Loucy (cell line): ENCODE measurements around the gene LAMC1.

ENCODE experiments used
- H2AFZ ChIP-seq: fragments of 200-600 bp; sonication (generic); 2 replicates; pipeline ENCODE4 v1.6.0; 2016; ENCODE audit warnings: antibody characterized with exemption, mild to moderate bottlenecking, low read length, moderate library complexity
- H3F3A ChIP-seq: fragments of 200-600 bp; 2 replicates; pipeline ENCODE4 v1.6.0; 2016; ENCODE audit warnings: antibody characterized with exemption, low read depth, mild to moderate bottlenecking
- H3K27me3 ChIP-seq: fragments of 200-600 bp; sonication (generic); 2 replicates; pipeline ENCODE4 v1.6.1; 2014; ENCODE audit warnings: low read length, mild to moderate bottlenecking; ENCODE audit not compliant: insufficient read depth, poor library complexity, severe bottlenecking
- H3K36me3 ChIP-seq: fragments of 200-600 bp; sonication (generic); 2 replicates; pipeline ENCODE4 v1.6.1; 2016; ENCODE audit warnings: low read length; ENCODE audit not compliant: insufficient read depth
- H3K4me1 ChIP-seq: fragments of 200-600 bp; sonication (generic); 2 replicates; pipeline ENCODE4 v1.5.1; 2014; ENCODE audit warnings: low read length, mild to moderate bottlenecking; ENCODE audit not compliant: insufficient read depth, poor library complexity, severe bottlenecking
- H3K4me2 ChIP-seq: fragments of 200-600 bp; sonication (generic); 2 replicates; pipeline ENCODE4 v1.6.0; 2014; ENCODE audit warnings: antibody characterized with exemption, low read length, low read depth, mild to moderate bottlenecking; ENCODE audit not compliant: poor library complexity, severe bottlenecking
- H3K4me3 ChIP-seq: fragments of 200-600 bp; sonication (generic); 2 replicates; pipeline ENCODE4 v1.5.1; 2014; ENCODE audit warnings: low read length, mild to moderate bottlenecking, mixed read lengths; ENCODE audit not compliant: poor library complexity, severe bottlenecking
- H3K79me2 ChIP-seq: fragments of 200-600 bp; sonication (generic); 2 replicates; pipeline ENCODE4 v1.6.1; 2014; ENCODE audit warnings: low read length; ENCODE audit not compliant: insufficient read depth
- H3K9ac ChIP-seq: fragments of 200-600 bp; sonication (generic); 2 replicates; pipeline ENCODE4 v1.6.0; 2014; ENCODE audit warnings: mild to moderate bottlenecking, low read depth, low read length, moderate library complexity; ENCODE audit not compliant: poor library complexity, severe bottlenecking
- H3K9me2 ChIP-seq: fragments of 200-600 bp; sonication (generic); replicated peaks from 2 replicates; pipeline ENCODE4 v1.6.1; 2016; ENCODE audit warnings: low read depth, low read length, mixed read lengths
- H3K9me3 ChIP-seq: fragments of 200-600 bp; sonication (generic); 2 replicates; pipeline ENCODE4 v1.6.1; 2014; ENCODE audit warnings: mild to moderate bottlenecking, antibody characterized with exemption, low read length, low read depth; ENCODE audit not compliant: insufficient read depth
- H4K20me1 ChIP-seq: fragments of 200-600 bp; sonication (generic); 2 replicates; pipeline ENCODE4 v1.6.0; 2014; ENCODE audit warnings: antibody characterized with exemption, low read length, mild to moderate bottlenecking; ENCODE audit not compliant: insufficient read depth, poor library complexity, severe bottlenecking
- CTCF ChIP-seq: fragments of 200-600 bp; sonication (generic); conservative IDR thresholded peaks from 2 replicates; pipeline ENCODE4 v1.5.1; 2014; ENCODE audit warnings: mild to moderate bottlenecking, antibody characterized with exemption, low read length
- EZH2phosphoT487 ChIP-seq: fragments of 200-600 bp; IDR thresholded peaks from 2 replicates; pipeline ENCODE4 v1.6.1; 2018; ENCODE audit warnings: antibody characterized with exemption, mild to moderate bottlenecking, moderate library complexity, borderline replicate concordance

LAMC1 gene

GRCh38 chr1:183058851-183059502 lies 35.8 kb downstream of the LAMC1 start:
- H4K20me1 ChIP-seq, result no peaks in the 10 kb centered on the region
- H3K4me1 ChIP-seq, result no peaks in the 10 kb centered on the region
- H3F3A ChIP-seq, result no peaks in the 10 kb centered on the region

GRCh38 chr1:183061194-183061593 lies 38.0 kb downstream of the LAMC1 start:
- H3K9me3 ChIP-seq, result no peaks in the 10 kb centered on the region
- no peak overlapping the region for H3K4me3 ChIP-seq
- H4K20me1 ChIP-seq, result no peaks in the 10 kb centered on the region
- no peaks in the 10 kb centered on the region for H3K4me1 ChIP-seq
- TF ChIP-seq CTCF (no peak), EZH2phosphoT487 (no peak)
- no peak overlapping the region for H3K4me2 ChIP-seq
- 0 out of 2 replicates have a peak, but pooled peaks cover 2% of the 10 kb centered on the region for H3K9me2 ChIP-seq
- no peaks in the 10 kb centered on the region for H3K27me3 ChIP-seq
- 0 out of 2 replicates have a peak overlapping the region, but pooled peaks have one; percentile 29 for H2AFZ ChIP-seq
- no peaks in the 10 kb centered on the region for H3F3A ChIP-seq
- no peaks in the 10 kb centered on the region for H3K79me2 ChIP-seq
- no peak overlapping the region for H3K9ac ChIP-seq
- no peaks in the 10 kb centered on the region for H3K36me3 ChIP-seq

More at GRCh38 chr1:183058851-183059502, 35.8 kb downstream of the LAMC1 start:
- H3K9me3 ChIP-seq, result no peaks in the 10 kb centered on the region
- TF ChIP-seq EZH2phosphoT487 (no peak), CTCF (no peak)
- H3K4me3 ChIP-seq, result no peak overlapping the region
- H2AFZ ChIP-seq, result 0 out of 2 replicates have a peak overlapping the region, but pooled peaks have one; percentile 10
- no peak overlapping the region for H3K9ac ChIP-seq
- no peaks in the 10 kb centered on the region for H3K9me2 ChIP-seq
- H3K4me2 ChIP-seq, result no peak overlapping the region
- H3K27me3 ChIP-seq, result no peaks in the 10 kb centered on the region
- no peaks in the 10 kb centered on the region for H3K79me2 ChIP-seq
- no peaks in the 10 kb centered on the region for H3K36me3 ChIP-seq

GRCh38 chr1:183063349-183063748 lies 40.1 kb downstream of the LAMC1 start:
- Histone ChIP-seq H3K27me3 (no peaks in the 10 kb centered on the region), H3K9me2 (0 out of 2 replicates have a peak, but pooled peaks cover 2% of the 10 kb centered on the region), H3K9ac (no peak overlapping the region), H3F3A (no peaks in the 10 kb centered on the region), H4K20me1 (no peaks in the 10 kb centered on the region), H3K4me3 (no peak overlapping the region), H3K9me3 (no peaks in the 10 kb centered on the region), H3K36me3 (no peaks in the 10 kb centered on the region), H2AFZ (no peak overlapping the region), H3K4me2 (no peak overlapping the region), H3K79me2 (no peaks in the 10 kb centered on the region), H3K4me1 (no peaks in the 10 kb centered on the region)
- TF ChIP-seq EZH2phosphoT487 (no peak), CTCF (no peak)
